ENCODE measurements around the gene CBX6. TPM values are rescaled to one million over a fixed set of nuclear protein-coding genes. Genes with fewer than 3 reads are reported as not detected.
"Not testable (repeated sequence)": the region's sequence is repeated elsewhere in the genome, so short reads cannot be mapped to it uniquely, and the experiment has no call there.

The CBX6 gene
- total RNA-seq, 1 donor from 2014 or later = 18.0 TPM

GRCh38 chr22:38861170-38861876 lies 10.7 kb downstream of the CBX6 start:
- no peak for DNase-seq

GRCh38 chr22:38860283-38861169 lies 11.5 kb downstream of the CBX6 start:
- no peak for DNase-seq

GRCh38 chr22:38859581-38860282 lies 12.3 kb downstream of the CBX6 start:
- no peak for DNase-seq

- no peak for DNase-seq
These were observed 13.5 kb downstream of the CBX6 start for GRCh38 chr22:38858492-38858891.

GRCh38 chr22:38854476-38854875 lies 17.5 kb downstream of the CBX6 start:
- DNase-seq = not testable (repeated sequence)

GRCh38 chr22:38853883-38854282 lies 18.1 kb downstream of the CBX6 start:
- not testable (repeated sequence) for DNase-seq

GRCh38 chr22:38853196-38853651 lies 18.8 kb downstream of the CBX6 start:
- DNase-seq = no peak

GRCh38 chr22:38852522-38852921 lies 19.5 kb downstream of the CBX6 start:
- DNase-seq = no peak

GRCh38 chr22:38850941-38851849 lies 20.8 kb downstream of the CBX6 start:
- no peak for DNase-seq

GRCh38 chr22:38850399-38850798 lies 21.6 kb downstream of the CBX6 start:
- DNase-seq = no peak

GRCh38 chr22:38849811-38850210 lies 22.2 kb downstream of the CBX6 start:
- DNase-seq = no peak

- no peak for DNase-seq
These were observed 25.6 kb downstream of the CBX6 start for GRCh38 chr22:38846412-38846811.

GRCh38 chr22:38845004-38845740 lies 26.8 kb downstream of the CBX6 start:
- no peak for DNase-seq

GRCh38 chr22:38844315-38845003 lies 27.6 kb downstream of the CBX6 start:
- DNase-seq = no peak

GRCh38 chr22:38843657-38844314 lies 28.2 kb downstream of the CBX6 start, which contains the start of gene NPTXR:
NPTXR (minus strand) TSS chr22:38844028.
- DNase-seq = no peak

- DNase-seq = peak; percentile 73
These were observed 28.8 kb downstream of the CBX6 start for GRCh38 chr22:38843201-38843656.

- no peak for DNase-seq
These were observed 29.4 kb downstream of the CBX6 start for GRCh38 chr22:38842512-38843200.

- DNase-seq = no peak
These were observed 30.4 kb downstream of the CBX6 start for GRCh38 chr22:38841635-38842034.

GRCh38 chr22:38841211-38841610 lies 30.8 kb downstream of the CBX6 start:
- DNase-seq = no peak

All from skin of body (tissue), 2 donors.